Glutamatergic neuron (in vitro differentiated cells): Measurements from ENCODE around the gene FAM229B. TPM values are rescaled to one million over a fixed set of nuclear protein-coding genes. Genes with fewer than 3 reads are reported as not detected.
"Not testable (repeated sequence)": the region's sequence is repeated elsewhere in the genome, so short reads cannot be mapped to it uniquely, and the experiment has no call there.

Experiments used
- DNase-seq: peaks from one replicate; pipeline ENCODE4 v3.0.0; 2022
- H3K27ac Mint-ChIP-seq: one replicate; pipeline ENCODE4 v1.8.0; 2020; ENCODE audit warnings: mild to moderate bottlenecking, mixed read lengths, inconsistent platforms; ENCODE audit not compliant: unreplicated experiment
- H3K27me3 Mint-ChIP-seq: one replicate; pipeline ENCODE4 v1.8.0; 2020; ENCODE audit warnings: mild to moderate bottlenecking, moderate library complexity, mixed read lengths, inconsistent platforms; ENCODE audit not compliant: unreplicated experiment
- H3K36me3 Mint-ChIP-seq: one replicate; pipeline ENCODE4 v1.8.0; 2020; ENCODE audit warnings: mild to moderate bottlenecking, mixed read lengths, inconsistent platforms; ENCODE audit not compliant: unreplicated experiment
- H3K4me1 Mint-ChIP-seq: one replicate; pipeline ENCODE4 v1.8.0; 2020; ENCODE audit warnings: mild to moderate bottlenecking, low read depth, mixed read lengths, inconsistent platforms; ENCODE audit not compliant: unreplicated experiment
- H3K4me3 Mint-ChIP-seq: one replicate; pipeline ENCODE4 v1.8.0; 2020; ENCODE audit warnings: mild to moderate bottlenecking, mixed read lengths, inconsistent platforms; ENCODE audit not compliant: unreplicated experiment
- H3K9me3 Mint-ChIP-seq: one replicate; pipeline ENCODE4 v1.8.0; 2020; ENCODE audit warnings: mild to moderate bottlenecking, moderate library complexity, mixed read lengths, inconsistent platforms; ENCODE audit not compliant: unreplicated experiment
- CTCF ChIP-seq: fragments of 200-600 bp; sonication (generic); IDR thresholded peaks from one replicate; pipeline ENCODE4 v1.5.0; 2021; ENCODE audit not compliant: partially characterized antibody, unreplicated experiment
- total RNA-seq: library from RNA; stranded (reverse); fragmentation: NEBNext Ultra II Directional; extraction: Animal tissue kit (Norgen Biotek cat#: 25700); gene quantifications from one replicate; pipeline ENCODE4 v1.2.1, GENCODE V29; 2021; ENCODE audit not compliant: unreplicated experiment

FAM229B gene
- total RNA-seq, 1 donor from 2014 or later = 20.3 TPM

- Mint-ChIP-seq H3K36me3 (no peaks in the 10 kb centered on the region), H3K4me1 (no peaks in the 10 kb centered on the region), H3K27me3 (no peaks in the 10 kb centered on the region), H3K27ac (no peak overlapping the region), H3K9me3 (peaks cover 2% of the 10 kb centered on the region), H3K4me3 (no peak overlapping the region)
- no peak for TF ChIP-seq CTCF
- no peak for DNase-seq
Observed at GRCh38 chr6:112087916-112088315, 525 bp downstream of the FAM229B start.

- H3K4me1 Mint-ChIP-seq = no peaks in the 10 kb centered on the region
- H3K36me3 Mint-ChIP-seq = peaks cover 4% of the 10 kb centered on the region
- H3K4me3 Mint-ChIP-seq = no peak overlapping the region
- H3K27me3 Mint-ChIP-seq = no peaks in the 10 kb centered on the region
- DNase-seq = no peak
- no peak for TF ChIP-seq CTCF
- H3K9me3 Mint-ChIP-seq = no peaks in the 10 kb centered on the region
- H3K27ac Mint-ChIP-seq = no peak overlapping the region
Observed at GRCh38 chr6:112096901-112097300, 9.5 kb downstream of the FAM229B start.

- no peaks in the 10 kb centered on the region for H3K27me3 Mint-ChIP-seq
- DNase-seq = no peak
- no peak overlapping the region for H3K4me3 Mint-ChIP-seq
- no peak overlapping the region for H3K27ac Mint-ChIP-seq
- no peaks in the 10 kb centered on the region for H3K9me3 Mint-ChIP-seq
- H3K36me3 Mint-ChIP-seq = peaks cover 4% of the 10 kb centered on the region
- no peak for TF ChIP-seq CTCF
- no peaks in the 10 kb centered on the region for H3K4me1 Mint-ChIP-seq
Observed at GRCh38 chr6:112100561-112100960, 13.2 kb downstream of the FAM229B start.

- not testable (repeated sequence) for DNase-seq, H3K36me3 Mint-ChIP-seq, H3K4me1 Mint-ChIP-seq, H3K27me3 Mint-ChIP-seq, H3K27ac Mint-ChIP-seq, H3K4me3 Mint-ChIP-seq, H3K9me3 Mint-ChIP-seq
Observed at GRCh38 chr6:112106026-112106425, 18.6 kb downstream of the FAM229B start.

GRCh38 chr6:112106562-112106961 lies 19.2 kb downstream of the FAM229B start:
- H3K27me3 Mint-ChIP-seq = no peaks in the 10 kb centered on the region
- no peaks in the 10 kb centered on the region for H3K4me1 Mint-ChIP-seq
- TF ChIP-seq CTCF = no peak
- H3K4me3 Mint-ChIP-seq = no peak overlapping the region
- H3K36me3 Mint-ChIP-seq = peaks cover 6% of the 10 kb centered on the region
- H3K9me3 Mint-ChIP-seq = no peaks in the 10 kb centered on the region
- H3K27ac Mint-ChIP-seq = no peak overlapping the region
- no peak for DNase-seq

- no peak overlapping the region for H3K27ac Mint-ChIP-seq
- no peak for TF ChIP-seq CTCF
- H3K27me3 Mint-ChIP-seq = no peaks in the 10 kb centered on the region
- H3K36me3 Mint-ChIP-seq = peaks cover 6% of the 10 kb centered on the region
- H3K4me3 Mint-ChIP-seq = no peak overlapping the region
- H3K4me1 Mint-ChIP-seq = no peaks in the 10 kb centered on the region
- H3K9me3 Mint-ChIP-seq = no peaks in the 10 kb centered on the region
- no peak for DNase-seq
Observed at GRCh38 chr6:112109262-112109661, 21.9 kb downstream of the FAM229B start.
